Measurements from ENCODE around the gene BOD1.

Gene BOD1

DNA sequence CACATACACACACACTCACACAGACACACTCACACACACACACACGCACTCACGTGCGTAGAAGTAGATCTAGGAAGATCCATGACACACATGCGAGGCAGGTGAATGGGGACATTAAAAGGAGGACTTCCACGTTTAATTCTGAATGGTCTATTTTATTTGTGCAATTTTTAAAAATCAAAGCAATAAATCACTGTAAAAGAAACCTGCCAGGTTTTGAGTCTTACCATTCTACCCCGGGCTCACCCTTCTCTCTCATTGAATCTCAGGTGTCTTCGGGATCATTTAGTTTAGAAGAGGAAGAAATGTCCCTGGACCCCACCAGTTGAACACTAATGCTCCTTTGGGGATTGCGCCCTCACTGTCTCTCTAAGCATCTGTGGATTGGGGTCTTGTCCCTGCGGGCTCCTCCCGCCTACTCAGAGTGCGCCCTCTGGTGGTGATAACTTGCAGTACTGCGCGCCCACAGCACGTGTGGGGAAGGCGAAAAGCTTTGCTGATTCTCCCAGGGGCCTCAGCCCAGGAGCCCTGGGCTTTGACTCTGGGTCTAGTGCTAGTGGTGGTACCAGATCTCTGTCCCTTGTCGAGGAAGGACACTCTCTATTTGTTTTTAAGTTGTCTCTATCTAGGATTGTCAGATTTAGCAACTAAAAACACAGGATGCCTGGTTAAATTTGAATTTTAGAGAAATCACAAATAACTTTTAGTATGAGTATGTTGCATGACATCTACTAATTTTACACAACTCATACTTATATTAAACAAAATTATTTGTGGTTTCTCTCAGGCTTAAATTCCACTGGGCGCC lies 34.8 kb downstream of the BOD1 start:
- H3K4me3 ChIP-seq (replicated peaks in 1 of 2; ENCODE audit: low read depth in 2 of 2, low read length in 2 of 2), result no peak overlapping the region
- peak; percentile 81 for TF ChIP-seq CTCF (IDR thresholded peaks at IDR 0.05; ENCODE audit: low read depth, low read length)
- peak; percentile 46 to 51 for DNase-seq (ENCODE audit: low read depth in 2 of 2)

DNA sequence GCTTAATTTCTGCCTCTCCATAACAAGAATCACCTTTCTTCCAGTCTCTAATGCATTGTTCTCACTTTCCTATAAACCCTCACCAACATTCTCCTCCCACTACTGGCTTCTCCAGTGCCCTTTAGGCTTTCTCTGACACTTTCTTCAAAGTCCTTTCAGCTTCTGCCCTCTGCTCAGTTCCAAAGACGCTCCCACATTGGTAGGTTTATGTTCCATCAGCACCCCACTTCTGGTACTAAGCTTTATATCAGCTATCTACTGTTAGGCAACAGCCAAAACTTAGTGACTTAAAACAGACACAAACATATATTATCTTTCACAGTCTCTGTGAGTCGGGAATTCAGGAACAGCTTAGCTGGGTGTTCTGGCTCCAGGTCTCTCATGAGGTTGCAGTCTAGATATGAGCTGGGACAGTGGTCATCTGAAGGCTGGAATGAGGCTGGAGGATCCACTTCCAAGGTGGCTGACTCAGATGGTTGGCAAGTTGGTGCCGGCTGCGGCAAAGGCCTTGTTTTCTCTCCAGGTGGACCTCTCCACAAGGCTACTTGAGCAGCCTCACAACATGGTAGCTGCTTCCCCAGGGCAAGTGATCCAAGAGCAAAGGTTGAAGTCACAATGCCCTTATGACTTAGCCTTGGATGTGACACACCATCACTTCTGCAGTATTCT lies 37.4 kb downstream of the BOD1 start:
- no peak for DNase-seq (ENCODE audit: low read depth in 2 of 2)
- TF ChIP-seq CTCF (IDR thresholded peaks at IDR 0.05; ENCODE audit: low read depth, low read length), result no peak
- no peak overlapping the region for H3K4me3 ChIP-seq (replicated peaks in 1 of 2; ENCODE audit: low read depth in 2 of 2, low read length in 2 of 2)

GRCh38 chr5:173577817-173578216 lies 38.6 kb downstream of the BOD1 start:
- no peak overlapping the region for H3K4me3 ChIP-seq (replicated peaks in 1 of 2; ENCODE audit: low read depth in 2 of 2, low read length in 2 of 2)
- DNase-seq (ENCODE audit: low read depth in 2 of 2), result no peak
- no peak for TF ChIP-seq CTCF (IDR thresholded peaks at IDR 0.05; ENCODE audit: low read depth, low read length)

- DNase-seq (ENCODE audit: low read depth in 2 of 2), result no peak
- H3K4me3 ChIP-seq (replicated peaks in 1 of 2; ENCODE audit: low read depth in 2 of 2, low read length in 2 of 2), result no peak overlapping the region
- TF ChIP-seq CTCF (IDR thresholded peaks at IDR 0.05; ENCODE audit: low read depth, low read length), result no peak
These were observed 39.3 kb downstream of the BOD1 start for GRCh38 chr5:173577166-173577565.

DNA sequence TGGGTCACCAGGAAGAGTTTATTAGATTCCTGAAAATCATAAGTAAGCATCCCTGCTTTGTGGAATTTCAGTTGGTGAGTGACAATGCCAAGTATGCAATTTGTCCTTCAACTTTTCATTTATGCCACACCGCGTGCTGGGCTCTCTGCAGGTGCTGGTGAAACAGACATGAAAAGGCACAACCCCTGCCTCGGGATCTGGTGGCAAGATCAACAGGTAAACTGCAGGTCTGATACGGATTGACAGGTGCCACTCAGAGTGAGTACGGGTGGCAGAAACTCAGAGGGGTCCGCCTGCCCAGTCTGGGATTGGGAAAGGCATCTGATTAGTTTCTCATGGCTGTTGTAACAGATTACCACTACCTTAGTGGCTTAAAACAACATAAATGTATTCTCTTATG lies 40.5 kb downstream of the BOD1 start:
- TF ChIP-seq CTCF (IDR thresholded peaks at IDR 0.05; ENCODE audit: low read depth, low read length), result no peak
- no peak overlapping the region for H3K4me3 ChIP-seq (replicated peaks in 1 of 2; ENCODE audit: low read depth in 2 of 2, low read length in 2 of 2)
- no peak for DNase-seq (ENCODE audit: low read depth in 2 of 2)

DNA sequence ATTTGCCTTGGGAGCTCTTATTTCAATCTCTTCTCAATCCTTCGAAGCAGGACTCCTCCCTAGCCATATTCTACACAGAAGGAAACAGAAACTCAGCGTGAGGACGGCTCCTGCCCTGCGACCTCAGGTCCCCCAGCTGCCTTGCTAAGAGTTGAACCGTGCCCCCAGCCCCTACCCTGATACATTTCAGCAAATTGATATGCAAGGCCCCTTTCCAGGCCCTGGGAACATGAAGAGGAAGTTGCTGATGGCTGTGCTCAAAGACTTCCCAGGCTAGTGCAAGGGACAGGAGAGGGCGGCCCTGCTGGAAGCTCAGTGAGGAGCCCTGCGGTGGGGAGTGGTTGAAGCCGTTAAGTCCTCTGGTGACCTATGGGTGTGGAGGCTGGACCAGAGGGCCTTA lies 41.5 kb downstream of the BOD1 start:
- no peak for TF ChIP-seq CTCF (IDR thresholded peaks at IDR 0.05; ENCODE audit: low read depth, low read length)
- H3K4me3 ChIP-seq (replicated peaks in 1 of 2; ENCODE audit: low read depth in 2 of 2, low read length in 2 of 2), result no peak overlapping the region
- no peak for DNase-seq (ENCODE audit: low read depth in 2 of 2)
